IMR-90 (cell line): ENCODE measurements around the gene IL12A. TPM values are rescaled to one million over a fixed set of nuclear protein-coding genes. Genes with fewer than 3 reads are reported as not detected.

Source experiments
- ATAC-seq: fragments of 200-7000 bp; cut with Tn5 transposase; 2 replicates; pipeline ENCODE4 v1.9.1; 2020; ENCODE audit warnings: low read depth, mild to moderate bottlenecking, moderate library complexity
- BruUV-seq: library from RNA; stranded (reverse); fragments of 400-500 nt; replicated peaks from 2 replicates; lab custom pipeline; 2021; lab: Mats Ljungman, UMichigan
- CTCF ChIA-PET: fragments of 300-600 bp; formaldehyde crosslinking; extraction: SDS; loops from one replicate; lab custom pipeline; 2021; ENCODE audit warnings: antibody characterized with exemption; lab: Yijun Ruan, JAX
- POLR2A ChIA-PET: fragments of 300-600 bp; sonication (Branson Sonifier 250); formaldehyde crosslinking; loops from one replicate; lab custom pipeline; 2022; ENCODE audit warnings: antibody characterized with exemption; ENCODE audit not compliant: unreplicated experiment; lab: Charles Lee
- DNase-seq: peaks from one replicate; pipeline ENCODE4 v3.0.0; 2013
- H2AFZ ChIP-seq: replicated peaks from 2 replicates; pipeline ENCODE3; 2013; ENCODE audit warnings: low read length, mild to moderate bottlenecking; ENCODE audit not compliant: poor library complexity
- H2AK5ac ChIP-seq: 2 replicates; pipeline ENCODE4 v1.6.1; 2013; ENCODE audit warnings: low read depth, low read length, inconsistent platforms
- H2AK9ac ChIP-seq: replicated peaks from 2 replicates; pipeline ENCODE3; 2013; ENCODE audit warnings: mild to moderate bottlenecking, low read depth, low read length, moderate library complexity; ENCODE audit not compliant: poor library complexity
- H2BK120ac ChIP-seq: 2 replicates; pipeline ENCODE4 v1.6.1; 2013; ENCODE audit warnings: low read depth, low read length, inconsistent platforms
- H2BK15ac ChIP-seq: 3 replicates; pipeline ENCODE4 v1.6.1; 2013; ENCODE audit warnings: low read depth, low read length, inconsistent platforms
- H2BK20ac ChIP-seq: 2 replicates; pipeline ENCODE4 v1.6.1; 2013; ENCODE audit warnings: low read depth, mild to moderate bottlenecking, inconsistent platforms, low read length, moderate library complexity
- H2BK5ac ChIP-seq: 2 replicates; pipeline ENCODE4 v1.6.1; 2013; ENCODE audit warnings: mild to moderate bottlenecking, low read depth, low read length, inconsistent platforms; ENCODE audit not compliant: poor library complexity, severe bottlenecking
- H3K14ac ChIP-seq: replicated peaks from 2 replicates; pipeline ENCODE4 v1.6.1; 2013; ENCODE audit warnings: low read depth, low read length, inconsistent platforms
- H3K18ac ChIP-seq: 2 replicates; pipeline ENCODE4 v1.6.1; 2013; ENCODE audit warnings: low read depth, low read length, control low read depth
- H3K23ac ChIP-seq: 2 replicates; pipeline ENCODE4 v1.6.1; 2013; ENCODE audit warnings: low read depth, low read length, inconsistent platforms
- H3K27ac ChIP-seq: 2 replicates; pipeline ENCODE4 v1.5.1; 2013; ENCODE audit warnings: mild to moderate bottlenecking, control low read depth, low read length; ENCODE audit not compliant: insufficient read depth
- H3K27me3 ChIP-seq: 2 replicates; pipeline ENCODE4 v1.6.1; 2013; ENCODE audit warnings: low read length; ENCODE audit not compliant: control insufficient read depth, insufficient read depth
- H3K36me3 ChIP-seq: 2 replicates; pipeline ENCODE4 v1.6.1; 2013; ENCODE audit warnings: low read length, mixed read lengths; ENCODE audit not compliant: control insufficient read depth, insufficient read depth
- H3K4ac ChIP-seq: 2 replicates; pipeline ENCODE4 v1.6.1; 2013; ENCODE audit warnings: low read depth, low read length, inconsistent platforms
- H3K4me1 ChIP-seq: 2 replicates; pipeline ENCODE4 v1.6.1; 2013; ENCODE audit warnings: low read length, mixed read lengths; ENCODE audit not compliant: control insufficient read depth, insufficient read depth
- H3K4me2 ChIP-seq: 2 replicates; pipeline ENCODE4 v1.6.1; 2013; ENCODE audit warnings: low read depth, mild to moderate bottlenecking, control low read depth, low read length, moderate library complexity
- H3K4me3 ChIP-seq: 2 replicates; pipeline ENCODE4 v1.5.1; 2013; ENCODE audit warnings: low read depth, mild to moderate bottlenecking, control low read depth, low read length, moderate library complexity; ENCODE audit not compliant: insufficient read depth
- H3K56ac ChIP-seq: 2 replicates; pipeline ENCODE4 v1.6.1; 2013; ENCODE audit warnings: low read length, inconsistent platforms; ENCODE audit not compliant: insufficient read depth; ENCODE audit errors: extremely low read depth
- H3K79me1 ChIP-seq, 2 experiments: 2 replicates each; pipeline ENCODE4 v1.6.1; 2013; ENCODE audit warnings: low read length in 2 of 2, inconsistent platforms in 1 of 2, low read depth in 1 of 2
- H3K9ac ChIP-seq: 2 replicates; pipeline ENCODE4 v1.6.1; 2013; ENCODE audit warnings: low read depth, low read length, control low read depth
- H3K9me1 ChIP-seq: 2 replicates; pipeline ENCODE4 v1.6.1; 2013; ENCODE audit warnings: low read length, inconsistent platforms; ENCODE audit not compliant: insufficient read depth
- H3K9me3 ChIP-seq: 2 replicates; pipeline ENCODE4 v1.6.1; 2013; ENCODE audit warnings: low read length; ENCODE audit not compliant: control insufficient read depth, insufficient read depth
- H4K20me1 ChIP-seq: 2 replicates; pipeline ENCODE4 v1.6.1; 2013; ENCODE audit warnings: low read length, inconsistent platforms; ENCODE audit not compliant: insufficient read depth
- H4K5ac ChIP-seq: 2 replicates; pipeline ENCODE4 v1.6.1; 2013; ENCODE audit warnings: mild to moderate bottlenecking, low read depth, low read length, control low read depth
- H4K8ac ChIP-seq, 2 experiments: 2 replicates each; pipeline ENCODE4 v1.6.1; 2013; ENCODE audit warnings: low read depth in 2 of 2, low read length in 2 of 2, control low read depth in 1 of 2, inconsistent platforms in 1 of 2
- H4K91ac ChIP-seq: 2 replicates; pipeline ENCODE4 v1.6.1; 2013; ENCODE audit warnings: low read depth, low read length, inconsistent platforms; ENCODE audit not compliant: insufficient read depth
- CEBPB ChIP-seq: IDR thresholded peaks from 2 replicates; pipeline ENCODE4 v1.6.1; 2012; ENCODE audit warnings: low read depth, low read length, improper control_type of control experiment
- FOS ChIP-seq: fragments of 150-350 bp; IDR thresholded peaks from 2 replicates; pipeline ENCODE4 v1.6.1; 2016; ENCODE audit warnings: low read depth, low read length
- RFX5 ChIP-seq: IDR thresholded peaks from 2 replicates; pipeline ENCODE4 v1.8.0; 2012; ENCODE audit warnings: low read depth, mild to moderate bottlenecking, low read length, moderate library complexity
- WGBS, 2 experiments: methylation state at CpG; one replicate each; pipeline versions ENCODE4 v1.1.5 to v1.1.7; 2013; ENCODE audit warnings: missing lambda C conversion rate in 2 of 2; ENCODE audit not compliant: insufficient read length in 1 of 2; ENCODE audit errors: extremely low coverage in 2 of 2; 5-methylcytosine and 5-hydroxymethylcytosine counted together
- dilution Hi-C: fragments of 300-500 bp; cut with HindIII; formaldehyde crosslinking; loops from one replicate; pipeline ENCODE4 v1.14.3; 2018; ENCODE audit warnings: low sequenced_read_pairs; ENCODE audit not compliant: unreplicated experiment
- in situ Hi-C: fragments of 300-500 bp; cut with MboI; formaldehyde crosslinking; loops from 3 replicates; pipeline ENCODE4 v1.14.3; 2019; ENCODE audit warnings: low sequenced_read_pairs, inconsistent platforms, mixed read lengths
- intact Hi-C: fragments of 100-400 bp; cut with micrococcal nuclease; formaldehyde crosslinking; loops from 2 replicates; pipeline ENCODE4 v1.10.0; 2022
- polyA plus RNA-seq, 3 experiments: library from polyadenylated mRNA; depleted of rRNA; stranded (reverse); fragments of >200 nt; gene quantifications; 2 replicates each; pipeline ENCODE4 v1.2.3, GENCODE V29; 2012; ENCODE audit warnings: low replicate concordance in 1 of 3
- total RNA-seq: library from RNA; depleted of rRNA; stranded (reverse); fragments of >200 nt; gene quantifications from 2 replicates; pipeline ENCODE4 v1.2.3, GENCODE V29; 2012
- TF ChIP-seq, protein P1 (sequence below): fragments of 150-350 bp; IDR thresholded peaks from 2 replicates; pipeline ENCODE4 v1.6.1; 2016; ENCODE audit warnings: low read depth, mild to moderate bottlenecking, low read length, moderate library complexity, borderline replicate concordance

IL12A gene
- total and polyA plus RNA-seq, 2 of the 4 experiments (the other 2 are of a cell fraction) = 0.90 to 2.9 TPM

GRCh38 chr3:159964166-159964973 is 24.3 kb upstream of the IL12A start:
- Histone ChIP-seq H2BK5ac (peak overlapping the region; percentile 100), H3K9ac (peak overlapping the region; percentile 73; the same call in 1 of the 2 replicates), H4K8ac (peak overlapping the region; percentile 71 to 99), H3K9me1 (peaks cover 7% of the 10 kb centered on the region; the same call in 1 of the 2 replicates), H2BK120ac (peak overlapping the region; percentile 100), H2BK20ac (peak overlapping the region; percentile 100), H3K79me1 (no peaks in the 10 kb centered on the region), H4K91ac (peak overlapping the region; percentile 99), H2BK15ac (peak overlapping the region; percentile 99), H3K23ac (peak overlapping the region; percentile 99), H3K36me3 (no peaks in the 10 kb centered on the region), H3K18ac (peak overlapping the region; percentile 96; the same call in 1 of the 2 replicates), H3K27ac (peak overlapping the region; percentile 80), H3K27me3 (no peaks in the 10 kb centered on the region), H3K4me2 (peak overlapping the region; percentile 94; the same call in 1 of the 2 replicates), H4K5ac (peak overlapping the region; percentile 98), H3K14ac (peak overlapping the region; percentile 100), H3K4me1 (peaks cover 6% of the 10 kb centered on the region; the same call in 1 of the 2 replicates), H3K9me3 (no peaks in the 10 kb centered on the region), H2AFZ (peak overlapping the region; percentile 64), H2AK9ac (peak overlapping the region; percentile 89), H2AK5ac (peak overlapping the region; percentile 98), H4K20me1 (no peaks in the 10 kb centered on the region), H3K56ac (peak overlapping the region; percentile 100), H3K4ac (peak overlapping the region; percentile 100), H3K4me3 (no peak overlapping the region)
- CTCF ChIA-PET = no interaction called here
- TF ChIP-seq CEBPB (peak; percentile 38; the same call in 1 of the 2 replicates), FOS (peak; percentile 97), RFX5 (no peak)
- TF ChIP-seq, protein P1, sequence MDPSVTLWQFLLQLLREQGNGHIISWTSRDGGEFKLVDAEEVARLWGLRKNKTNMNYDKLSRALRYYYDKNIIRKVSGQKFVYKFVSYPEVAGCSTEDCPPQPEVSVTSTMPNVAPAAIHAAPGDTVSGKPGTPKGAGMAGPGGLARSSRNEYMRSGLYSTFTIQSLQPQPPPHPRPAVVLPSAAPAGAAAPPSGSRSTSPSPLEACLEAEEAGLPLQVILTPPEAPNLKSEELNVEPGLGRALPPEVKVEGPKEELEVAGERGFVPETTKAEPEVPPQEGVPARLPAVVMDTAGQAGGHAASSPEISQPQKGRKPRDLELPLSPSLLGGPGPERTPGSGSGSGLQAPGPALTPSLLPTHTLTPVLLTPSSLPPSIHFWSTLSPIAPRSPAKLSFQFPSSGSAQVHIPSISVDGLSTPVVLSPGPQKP = no peak
- DNase-seq (peak; percentile 94), ATAC-seq (peak; percentile 97)
- intact Hi-C loops = loop anchor here (1.0 kb wide), 1 partner anchor 35 kb away; no protein-coding TSS in a partner anchor
- BruUV-seq = no TSS peak
- POLR2A ChIA-PET = no interaction called here
- in situ Hi-C loops = no loop called here
- no CpG with 5 or more reads among the region's 7 CpGs for WGBS, 2 experiments
- dilution Hi-C loops = no loop called here
